Duodenal mucosa (tissue), 2 donors: ENCODE data around the gene STUB1.

Experiments used
- H3K27ac ChIP-seq: one replicate; pipeline ENCODE4 v1.7.0; 2013; ENCODE audit warnings: low read depth, low read length
- H3K27me3 ChIP-seq, 2 donors: one replicate each; pipeline ENCODE4 v1.7.0; 2013; ENCODE audit warnings: low read length in 2 of 2, control low read depth in 1 of 2; ENCODE audit not compliant: insufficient read depth in 2 of 2, control insufficient read depth in 1 of 2
- H3K36me3 ChIP-seq, 2 donors: one replicate each; pipeline ENCODE4 v1.7.0; 2013; ENCODE audit warnings: low read length in 2 of 2, control low read depth in 1 of 2; ENCODE audit not compliant: insufficient read depth in 2 of 2, control insufficient read depth in 1 of 2
- H3K4me1 ChIP-seq, 2 donors: one replicate each; pipeline ENCODE4 v1.7.0; 2013; ENCODE audit warnings: low read length in 2 of 2, control low read depth in 1 of 2; ENCODE audit not compliant: insufficient read depth in 2 of 2, control insufficient read depth in 1 of 2
- H3K4me3 ChIP-seq, 2 donors: one replicate each; pipeline ENCODE4 v1.7.0; 2013; ENCODE audit warnings: low read length in 2 of 2, low read depth in 1 of 2
- H3K9ac ChIP-seq, 2 donors: one replicate each; pipeline ENCODE4 v1.7.0; 2013; ENCODE audit warnings: low read length in 2 of 2, low read depth in 1 of 2
- H3K9me3 ChIP-seq, 2 donors: one replicate each; pipeline ENCODE4 v1.7.0; 2013; ENCODE audit warnings: low read length in 2 of 2, control low read depth in 1 of 2; ENCODE audit not compliant: control insufficient read depth in 1 of 2

STUB1 gene

GRCh38 chr16:694863-695354 lies 14.7 kb downstream of the STUB1 start:
- Histone ChIP-seq H3K9ac (no peak overlapping the region), H3K4me1 (peaks cover 15 to 19% of the 10 kb centered on the region in 2 donors), H3K9me3 (no peaks in the 10 kb centered on the region), H3K4me3 (peak overlapping the region; percentile 35 to 61), H3K27ac (no peak overlapping the region), H3K27me3 (peaks cover 27 to 29% of the 10 kb centered on the region in 2 donors), H3K36me3 (no peaks in the 10 kb centered on the region)

GRCh38 chr16:695355-696089 lies 15.3 kb downstream of the STUB1 start:
- Histone ChIP-seq H3K4me3 (peak overlapping the region; percentile 57 to 81), H3K9ac (peak overlapping the region in 1 of 2 donors; percentile 63), H3K9me3 (no peaks in the 10 kb centered on the region), H3K27ac (peak overlapping the region; percentile 58), H3K4me1 (peaks cover 15 to 18% of the 10 kb centered on the region in 2 donors), H3K27me3 (peaks cover 33 to 35% of the 10 kb centered on the region in 2 donors), H3K36me3 (no peaks in the 10 kb centered on the region)

GRCh38 chr16:698911-699671 lies 18.9 kb downstream of the STUB1 start:
- peaks cover 15 to 18% of the 10 kb centered on the region in 2 donors for H3K4me1 ChIP-seq
- no peak overlapping the region for H3K9ac ChIP-seq
- H3K4me3 ChIP-seq, result no peak overlapping the region
- no peak overlapping the region for H3K27ac ChIP-seq
- H3K36me3 ChIP-seq, result no peaks in the 10 kb centered on the region
- H3K9me3 ChIP-seq, result no peaks in the 10 kb centered on the region
- H3K27me3 ChIP-seq, result peaks cover 55 to 56% of the 10 kb centered on the region in 2 donors

GRCh38 chr16:700684-701584 lies 20.7 kb downstream of the STUB1 start:
- H3K4me3 ChIP-seq, result no peak overlapping the region
- no peak overlapping the region for H3K27ac ChIP-seq
- H3K4me1 ChIP-seq, result peaks cover 4 to 5% of the 10 kb centered on the region in 2 donors
- no peaks in the 10 kb centered on the region for H3K9me3 ChIP-seq
- peaks cover 51 to 58% of the 10 kb centered on the region in 2 donors for H3K27me3 ChIP-seq
- H3K36me3 ChIP-seq, result no peaks in the 10 kb centered on the region
- no peak overlapping the region for H3K9ac ChIP-seq

- no peak overlapping the region for H3K9ac ChIP-seq
- no peak overlapping the region for H3K4me3 ChIP-seq
- H3K9me3 ChIP-seq, result no peaks in the 10 kb centered on the region
- H3K4me1 ChIP-seq, result no peaks in the 10 kb centered on the region
- peaks cover 64 to 71% of the 10 kb centered on the region in 2 donors for H3K27me3 ChIP-seq
- no peaks in the 10 kb centered on the region for H3K36me3 ChIP-seq
- H3K27ac ChIP-seq, result no peak overlapping the region
These were observed 22.1 kb downstream of the STUB1 start for GRCh38 chr16:702341-702740.

GRCh38 chr16:703406-703805 lies 23.2 kb downstream of the STUB1 start:
- H3K9me3 ChIP-seq, result no peaks in the 10 kb centered on the region
- H3K27me3 ChIP-seq, result peaks cover 73 to 81% of the 10 kb centered on the region in 2 donors
- H3K27ac ChIP-seq, result no peak overlapping the region
- H3K4me1 ChIP-seq, result no peaks in the 10 kb centered on the region
- no peaks in the 10 kb centered on the region for H3K36me3 ChIP-seq
- H3K9ac ChIP-seq, result no peak overlapping the region
- no peak overlapping the region for H3K4me3 ChIP-seq

- Histone ChIP-seq H3K9me3 (no peaks in the 10 kb centered on the region), H3K9ac (no peak overlapping the region), H3K4me1 (no peaks in the 10 kb centered on the region), H3K27me3 (peaks cover 78 to 85% of the 10 kb centered on the region in 2 donors), H3K27ac (no peak overlapping the region), H3K36me3 (no peaks in the 10 kb centered on the region), H3K4me3 (no peak overlapping the region)
These were observed 23.8 kb downstream of the STUB1 start for GRCh38 chr16:704047-704446.

GRCh38 chr16:704552-705380 lies 24.6 kb downstream of the STUB1 start:
- H3K9ac ChIP-seq, result no peak overlapping the region
- H3K4me1 ChIP-seq, result no peaks in the 10 kb centered on the region
- peaks cover 79 to 87% of the 10 kb centered on the region in 2 donors for H3K27me3 ChIP-seq
- no peaks in the 10 kb centered on the region for H3K36me3 ChIP-seq
- no peak overlapping the region for H3K27ac ChIP-seq
- no peaks in the 10 kb centered on the region for H3K9me3 ChIP-seq
- no peak overlapping the region for H3K4me3 ChIP-seq

GRCh38 chr16:705431-706188 lies 25.4 kb downstream of the STUB1 start, which contains the start of gene FBXL16:
TSS of gene FBXL16 (minus strand) at chr16:705801. CDS start at chr16:697405, 8,396 bp downstream.
- peaks cover 80 to 88% of the 10 kb centered on the region in 2 donors for H3K27me3 ChIP-seq
- no peak within 1 kb of the TSS for H3K27ac ChIP-seq
- H3K9ac ChIP-seq, result no peak within 1 kb of the TSS
- H3K36me3 ChIP-seq, result no peaks in the 10 kb centered on the region
- no peaks in the 10 kb centered on the region for H3K4me1 ChIP-seq
- no peaks in the 10 kb centered on the region for H3K9me3 ChIP-seq
- no peak within 1 kb of the TSS for H3K4me3 ChIP-seq
